T47D (cell line): ENCODE data around the gene SGMS1.
A peak's percentile ranks its signal among the peaks of the same experiment; 100 is the strongest.

ENCODE experiments used
- DNase-seq, 2 experiments: peaks; one replicate each; pipeline versions ENCODE4 v3.0.0 to v3.0.0-alpha.2; 2011 to 2012; ENCODE audit warnings: low read depth in 1 of 2, low spot score in 1 of 2
- JUND ChIP-seq: IDR thresholded peaks from 2 replicates; pipeline ENCODE4 v1.6.1; 2012; ENCODE audit warnings: low read depth
- in situ Hi-C: cut with HindIII; loops from 2 replicates; pipeline ENCODE4 v1.10.0; 2016; ENCODE audit warnings: low sequenced_read_pairs, low pct_unique_long_range_greater_than_20kb

SGMS1 gene

GRCh38 chr10:50404021-50404773, 219.6 kb downstream of the SGMS1 start:
- in situ Hi-C loops = no loop called here
- no peak for TF ChIP-seq JUND
- peak in 1 of 2 experiments; percentile 22 for DNase-seq

- DNase-seq = no peak
- no peak for TF ChIP-seq JUND
- in situ Hi-C loops = no loop called here
Observed at GRCh38 chr10:50403074-50403473, 220.7 kb downstream of the SGMS1 start.

GRCh38 chr10:50402466-50402865, 221.3 kb downstream of the SGMS1 start:
- TF ChIP-seq JUND = no peak
- DNase-seq = no peak
- in situ Hi-C loops = no loop called here

- no peak for DNase-seq
- TF ChIP-seq JUND = no peak
- in situ Hi-C loops = no loop called here
Observed at GRCh38 chr10:50400694-50401093, 223.1 kb downstream of the SGMS1 start.

- TF ChIP-seq JUND = no peak
- no peak for DNase-seq
- in situ Hi-C loops = no loop called here
Observed at GRCh38 chr10:50398823-50399222, 224.9 kb downstream of the SGMS1 start.

- in situ Hi-C loops = no loop called here
- DNase-seq = no peak
- no peak for TF ChIP-seq JUND
Observed at GRCh38 chr10:50398381-50398780, 225.4 kb downstream of the SGMS1 start.

GRCh38 chr10:50397312-50398140, 226.2 kb downstream of the SGMS1 start:
- TF ChIP-seq JUND = no peak
- no peak for DNase-seq
- in situ Hi-C loops = no loop called here

- TF ChIP-seq JUND = no peak
- no peak for DNase-seq
- in situ Hi-C loops = no loop called here
Observed at GRCh38 chr10:50396491-50397311, 227.1 kb downstream of the SGMS1 start.

GRCh38 chr10:50395851-50396250, 227.9 kb downstream of the SGMS1 start:
- no peak for TF ChIP-seq JUND
- no peak for DNase-seq
- in situ Hi-C loops = no loop called here

- no peak for TF ChIP-seq JUND
- in situ Hi-C loops = no loop called here
Observed at GRCh38 chr10:50395271-50395670, 228.5 kb downstream of the SGMS1 start.

GRCh38 chr10:50394832-50395231, 228.9 kb downstream of the SGMS1 start:
- no peak for DNase-seq
- no peak for TF ChIP-seq JUND
- in situ Hi-C loops = no loop called here

More at GRCh38 chr10:50395271-50395670, 228.5 kb downstream of the SGMS1 start:
- DNase-seq = peak in 1 of 2 experiments; percentile 54

- TF ChIP-seq JUND = no peak
- in situ Hi-C loops = no loop called here
- DNase-seq = no peak
Observed at GRCh38 chr10:50393784-50394467, 229.8 kb downstream of the SGMS1 start.
